Panc1 (cell line): ENCODE data around the gene F3.

Experiments
- POLR2AphosphoS5 ChIP-seq: IDR thresholded peaks from 2 replicates; pipeline ENCODE4 v1.6.1; 2012; ENCODE audit warnings: mild to moderate bottlenecking, low read depth, low read length, moderate library complexity
- SIN3A ChIP-seq: IDR thresholded peaks from 2 replicates; pipeline ENCODE4 v1.6.1; 2012; ENCODE audit warnings: low read depth, mild to moderate bottlenecking, low read length, moderate library complexity, borderline replicate concordance; ENCODE audit not compliant: insufficient read depth
- TF ChIP-seq, protein P1 (sequence below): fragments of 450-650 bp; IDR thresholded peaks from 2 replicates; pipeline ENCODE4 v1.5.1; 2017; ENCODE audit warnings: mild to moderate bottlenecking
- TF ChIP-seq, protein P2 (sequence below), 2 experiments: IDR thresholded peaks; 2 replicates each; pipeline ENCODE4 v1.6.1; 2011 to 2012; ENCODE audit warnings: low read depth in 2 of 2, control low read depth in 1 of 2, low read length in 1 of 2, mild to moderate bottlenecking in 1 of 2, moderate library complexity in 1 of 2; ENCODE audit not compliant: insufficient read depth in 1 of 2

DNA sequence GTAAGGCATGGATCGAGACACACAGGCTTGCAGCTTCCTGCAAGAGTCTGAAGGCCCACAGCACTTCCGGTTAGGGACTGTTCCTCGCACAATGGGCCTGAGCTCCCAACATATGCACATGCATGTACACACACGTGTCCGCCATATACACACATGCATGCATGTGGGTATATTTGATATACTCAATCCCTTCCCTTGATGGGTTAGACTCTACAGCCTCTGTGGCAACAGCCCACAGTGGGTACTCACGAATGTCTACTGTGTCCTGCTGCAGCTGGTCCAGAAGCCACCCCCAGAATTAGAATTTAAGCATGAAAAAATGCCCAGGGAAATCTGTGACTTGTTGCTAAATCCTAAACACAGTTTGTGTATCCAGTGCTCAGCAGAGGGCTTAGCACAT lies 9.9 kb downstream of the F3 start:
- TF ChIP-seq, protein P1, sequence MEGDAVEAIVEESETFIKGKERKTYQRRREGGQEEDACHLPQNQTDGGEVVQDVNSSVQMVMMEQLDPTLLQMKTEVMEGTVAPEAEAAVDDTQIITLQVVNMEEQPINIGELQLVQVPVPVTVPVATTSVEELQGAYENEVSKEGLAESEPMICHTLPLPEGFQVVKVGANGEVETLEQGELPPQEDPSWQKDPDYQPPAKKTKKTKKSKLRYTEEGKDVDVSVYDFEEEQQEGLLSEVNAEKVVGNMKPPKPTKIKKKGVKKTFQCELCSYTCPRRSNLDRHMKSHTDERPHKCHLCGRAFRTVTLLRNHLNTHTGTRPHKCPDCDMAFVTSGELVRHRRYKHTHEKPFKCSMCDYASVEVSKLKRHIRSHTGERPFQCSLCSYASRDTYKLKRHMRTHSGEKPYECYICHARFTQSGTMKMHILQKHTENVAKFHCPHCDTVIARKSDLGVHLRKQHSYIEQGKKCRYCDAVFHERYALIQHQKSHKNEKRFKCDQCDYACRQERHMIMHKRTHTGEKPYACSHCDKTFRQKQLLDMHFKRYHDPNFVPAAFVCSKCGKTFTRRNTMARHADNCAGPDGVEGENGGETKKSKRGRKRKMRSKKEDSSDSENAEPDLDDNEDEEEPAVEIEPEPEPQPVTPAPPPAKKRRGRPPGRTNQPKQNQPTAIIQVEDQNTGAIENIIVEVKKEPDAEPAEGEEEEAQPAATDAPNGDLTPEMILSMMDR: no peak
- no peak for TF ChIP-seq POLR2AphosphoS5
- TF ChIP-seq, protein P2, sequence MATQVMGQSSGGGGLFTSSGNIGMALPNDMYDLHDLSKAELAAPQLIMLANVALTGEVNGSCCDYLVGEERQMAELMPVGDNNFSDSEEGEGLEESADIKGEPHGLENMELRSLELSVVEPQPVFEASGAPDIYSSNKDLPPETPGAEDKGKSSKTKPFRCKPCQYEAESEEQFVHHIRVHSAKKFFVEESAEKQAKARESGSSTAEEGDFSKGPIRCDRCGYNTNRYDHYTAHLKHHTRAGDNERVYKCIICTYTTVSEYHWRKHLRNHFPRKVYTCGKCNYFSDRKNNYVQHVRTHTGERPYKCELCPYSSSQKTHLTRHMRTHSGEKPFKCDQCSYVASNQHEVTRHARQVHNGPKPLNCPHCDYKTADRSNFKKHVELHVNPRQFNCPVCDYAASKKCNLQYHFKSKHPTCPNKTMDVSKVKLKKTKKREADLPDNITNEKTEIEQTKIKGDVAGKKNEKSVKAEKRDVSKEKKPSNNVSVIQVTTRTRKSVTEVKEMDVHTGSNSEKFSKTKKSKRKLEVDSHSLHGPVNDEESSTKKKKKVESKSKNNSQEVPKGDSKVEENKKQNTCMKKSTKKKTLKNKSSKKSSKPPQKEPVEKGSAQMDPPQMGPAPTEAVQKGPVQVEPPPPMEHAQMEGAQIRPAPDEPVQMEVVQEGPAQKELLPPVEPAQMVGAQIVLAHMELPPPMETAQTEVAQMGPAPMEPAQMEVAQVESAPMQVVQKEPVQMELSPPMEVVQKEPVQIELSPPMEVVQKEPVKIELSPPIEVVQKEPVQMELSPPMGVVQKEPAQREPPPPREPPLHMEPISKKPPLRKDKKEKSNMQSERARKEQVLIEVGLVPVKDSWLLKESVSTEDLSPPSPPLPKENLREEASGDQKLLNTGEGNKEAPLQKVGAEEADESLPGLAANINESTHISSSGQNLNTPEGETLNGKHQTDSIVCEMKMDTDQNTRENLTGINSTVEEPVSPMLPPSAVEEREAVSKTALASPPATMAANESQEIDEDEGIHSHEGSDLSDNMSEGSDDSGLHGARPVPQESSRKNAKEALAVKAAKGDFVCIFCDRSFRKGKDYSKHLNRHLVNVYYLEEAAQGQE (IDR thresholded peaks at IDR 0.05; ENCODE audit: insufficient read depth in 1 of 2, low read depth in 2 of 2, low read length in 1 of 2): no peak
- TF ChIP-seq SIN3A: no peak
